ENCODE measurements around the gene NEDD4.

DNA sequence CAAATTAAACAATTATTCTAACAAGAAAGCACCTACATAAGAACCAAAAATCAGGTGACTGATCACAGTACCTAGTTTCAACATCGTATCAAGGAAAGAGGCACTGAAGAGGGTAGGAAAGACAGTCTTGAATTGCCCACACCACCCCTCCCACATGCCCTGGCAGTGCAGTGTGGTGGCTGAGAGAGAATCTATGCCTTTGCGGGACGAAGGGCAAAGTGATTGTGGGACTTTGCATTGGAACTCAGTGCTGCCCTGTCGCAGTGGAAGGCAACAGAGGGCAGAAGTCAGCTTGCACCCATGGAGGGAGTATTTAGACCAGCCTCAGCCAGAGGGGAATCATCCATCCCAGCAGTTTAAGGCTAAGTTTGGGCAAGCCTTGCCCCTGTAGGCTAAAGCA lies 24.5 kb downstream of the NEDD4 start:
- TF ChIP-seq, protein P1, sequence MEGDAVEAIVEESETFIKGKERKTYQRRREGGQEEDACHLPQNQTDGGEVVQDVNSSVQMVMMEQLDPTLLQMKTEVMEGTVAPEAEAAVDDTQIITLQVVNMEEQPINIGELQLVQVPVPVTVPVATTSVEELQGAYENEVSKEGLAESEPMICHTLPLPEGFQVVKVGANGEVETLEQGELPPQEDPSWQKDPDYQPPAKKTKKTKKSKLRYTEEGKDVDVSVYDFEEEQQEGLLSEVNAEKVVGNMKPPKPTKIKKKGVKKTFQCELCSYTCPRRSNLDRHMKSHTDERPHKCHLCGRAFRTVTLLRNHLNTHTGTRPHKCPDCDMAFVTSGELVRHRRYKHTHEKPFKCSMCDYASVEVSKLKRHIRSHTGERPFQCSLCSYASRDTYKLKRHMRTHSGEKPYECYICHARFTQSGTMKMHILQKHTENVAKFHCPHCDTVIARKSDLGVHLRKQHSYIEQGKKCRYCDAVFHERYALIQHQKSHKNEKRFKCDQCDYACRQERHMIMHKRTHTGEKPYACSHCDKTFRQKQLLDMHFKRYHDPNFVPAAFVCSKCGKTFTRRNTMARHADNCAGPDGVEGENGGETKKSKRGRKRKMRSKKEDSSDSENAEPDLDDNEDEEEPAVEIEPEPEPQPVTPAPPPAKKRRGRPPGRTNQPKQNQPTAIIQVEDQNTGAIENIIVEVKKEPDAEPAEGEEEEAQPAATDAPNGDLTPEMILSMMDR (IDR thresholded peaks at IDR 0.05): no peak
- TF ChIP-seq POLR2A (IDR thresholded peaks at IDR 0.05): no peak

Measured in Peyer's patch (tissue), 4 donors.